Measurements from ENCODE around the gene AKT3. TPM values are rescaled to one million over a fixed set of nuclear protein-coding genes. Genes with fewer than 3 reads are reported as not detected.

Gene AKT3
- total RNA-seq, 4 donors from 2014 or later, result 42.2 to 66.5 (median 60.0) TPM

GRCh38 chr1:243489681-243490546 is 360.1 kb downstream of the AKT3 start:
- TF ChIP-seq CTCF (IDR thresholded peaks at IDR 0.05; ENCODE audit: low read depth), result no peak

GRCh38 chr1:243489158-243489527 is 360.9 kb downstream of the AKT3 start:
- TF ChIP-seq CTCF (IDR thresholded peaks at IDR 0.05; ENCODE audit: low read depth), result no peak

- no peak for TF ChIP-seq CTCF (IDR thresholded peaks at IDR 0.05; ENCODE audit: low read depth)
Observed at GRCh38 chr1:243488459-243489157, 361.4 kb downstream of the AKT3 start.

- no peak for TF ChIP-seq CTCF (IDR thresholded peaks at IDR 0.05; ENCODE audit: low read depth)
Observed at GRCh38 chr1:243487649-243488227, 362.3 kb downstream of the AKT3 start.

GRCh38 chr1:243487036-243487648 is 362.9 kb downstream of the AKT3 start:
- no peak for TF ChIP-seq CTCF (IDR thresholded peaks at IDR 0.05; ENCODE audit: low read depth)

- TF ChIP-seq CTCF (IDR thresholded peaks at IDR 0.05; ENCODE audit: low read depth), result no peak
Observed at GRCh38 chr1:243483952-243484351, 366.1 kb downstream of the AKT3 start.
